NCI-H2107 treated with DMSO at 0.1 percent for 48 hours (cell line): ENCODE measurements around the gene CMSS1.

Experiments
- DNase-seq: peaks from one replicate; lab custom pipeline; 2025; ENCODE audit not compliant: unreplicated experiment; lab: John Stamatoyannopoulos, UW

CMSS1 gene

DNA sequence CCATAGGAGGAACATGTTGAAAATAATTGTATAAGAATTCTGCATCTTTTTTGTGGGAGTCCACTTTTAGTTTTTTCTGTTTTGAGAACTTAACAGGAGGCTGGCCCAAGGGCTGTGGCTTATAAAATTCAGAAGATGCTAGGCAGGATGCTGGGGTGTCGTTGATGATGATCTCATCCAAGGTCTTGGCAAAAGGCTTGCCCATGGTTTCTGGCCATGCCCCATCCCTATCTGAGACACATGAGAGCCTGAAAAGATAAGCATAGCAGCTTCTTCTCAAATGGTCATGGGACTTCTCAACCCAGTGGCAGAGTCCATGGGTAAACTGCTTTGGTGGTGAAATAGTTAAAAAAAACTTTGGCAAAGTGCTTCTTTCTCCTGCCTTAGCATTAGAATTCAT is 35.2 kb downstream of the CMSS1 start:
- no peak for DNase-seq

DNA sequence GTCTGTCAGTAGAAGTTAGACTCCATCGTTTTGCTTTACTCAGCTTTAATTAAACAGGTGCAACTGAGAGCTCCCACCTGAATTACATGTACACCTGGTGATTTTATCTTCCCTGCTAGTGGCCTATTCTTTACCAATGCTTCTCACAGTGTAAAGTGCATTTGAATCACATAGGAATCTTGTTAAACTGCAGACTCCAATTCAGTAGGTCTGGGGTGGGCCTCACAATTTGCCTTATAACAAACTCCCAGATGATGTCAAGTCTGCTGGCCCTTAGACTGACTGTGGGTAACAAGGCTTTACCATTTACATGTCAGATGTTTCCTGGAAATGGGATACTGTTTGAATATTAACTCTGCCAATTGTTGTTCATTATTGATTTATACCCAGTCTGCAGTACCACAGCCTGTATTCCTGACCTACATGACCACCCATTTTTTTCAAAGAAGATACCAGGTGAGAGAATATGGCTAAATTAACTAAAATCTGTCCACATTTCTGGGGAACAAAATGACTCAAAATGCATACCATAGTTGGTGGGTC is 37.2 kb downstream of the CMSS1 start:
- DNase-seq: peak; percentile 37

DNA sequence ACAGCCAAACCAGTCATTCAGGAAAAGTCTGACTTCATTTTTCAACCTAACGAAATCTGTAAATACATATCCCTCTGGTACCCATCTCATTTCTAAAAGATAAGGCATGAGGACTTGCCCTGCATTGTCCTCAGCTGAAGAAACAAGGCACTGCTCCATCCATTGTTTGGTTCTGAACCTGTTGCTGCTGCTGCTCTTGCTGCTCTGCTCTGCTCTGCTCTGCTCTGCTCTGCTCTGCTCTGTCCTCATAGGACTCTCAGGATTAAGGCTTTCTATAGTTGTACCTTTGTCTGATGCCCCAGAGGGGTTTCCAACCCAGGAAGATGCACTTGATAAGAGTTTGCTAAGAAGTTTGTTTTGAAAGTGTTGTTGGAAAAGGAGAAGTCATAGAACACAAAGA is 38.2 kb downstream of the CMSS1 start:
- DNase-seq: no peak

DNA sequence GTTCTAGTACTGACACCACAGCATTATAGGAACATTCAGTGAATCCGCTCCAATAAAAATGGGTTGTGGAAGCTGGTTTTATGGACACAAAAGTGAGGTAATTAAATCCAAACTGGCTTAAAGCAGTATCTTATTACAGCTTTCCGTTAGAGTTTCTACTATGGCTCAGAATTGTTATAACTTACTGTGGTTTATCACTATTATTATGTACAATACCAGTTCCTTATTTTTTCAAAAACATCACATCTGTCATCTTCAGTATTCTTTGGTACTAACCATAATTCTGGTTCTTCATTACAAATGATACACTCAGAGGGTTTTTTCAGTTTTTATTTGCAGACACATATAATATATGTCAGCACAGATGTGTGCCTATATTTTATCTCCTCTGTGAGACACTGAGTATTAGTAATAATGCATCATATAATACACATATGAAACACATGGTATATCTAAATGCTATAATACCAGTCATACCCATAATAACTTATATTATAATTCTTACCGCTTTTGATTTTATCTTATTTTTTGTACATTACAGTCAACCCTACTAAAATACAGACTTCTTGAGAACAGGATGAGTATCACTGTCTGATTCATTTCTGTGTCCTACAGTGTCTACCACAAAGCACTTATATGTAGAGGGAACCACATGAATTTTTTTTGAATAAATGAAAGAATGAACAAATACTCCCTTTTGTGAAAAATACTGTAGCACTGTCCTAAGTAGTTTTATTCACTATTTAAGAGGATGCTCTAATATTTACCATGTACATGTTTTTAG is 39.0 kb downstream of the CMSS1 start:
- DNase-seq: no peak

DNA sequence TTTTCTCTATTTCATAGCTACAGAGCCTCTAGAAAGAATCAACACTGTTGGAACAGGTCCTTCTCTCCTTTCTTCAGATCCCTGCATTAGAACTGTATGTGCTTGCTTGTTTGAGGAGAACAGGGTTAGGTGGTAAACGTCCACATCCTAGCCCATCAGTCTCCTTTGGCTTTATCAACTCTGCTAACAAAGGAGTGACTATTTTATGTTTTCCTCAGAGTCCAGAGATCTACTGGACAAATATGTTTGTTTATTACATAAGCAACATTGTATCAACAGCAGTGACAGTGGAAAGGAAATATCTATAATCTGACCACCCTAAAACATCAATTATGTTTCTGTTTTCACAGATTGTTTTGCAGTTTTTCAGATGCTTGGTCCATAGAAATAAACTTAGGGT is 39.6 kb downstream of the CMSS1 start:
- DNase-seq: no peak

DNA sequence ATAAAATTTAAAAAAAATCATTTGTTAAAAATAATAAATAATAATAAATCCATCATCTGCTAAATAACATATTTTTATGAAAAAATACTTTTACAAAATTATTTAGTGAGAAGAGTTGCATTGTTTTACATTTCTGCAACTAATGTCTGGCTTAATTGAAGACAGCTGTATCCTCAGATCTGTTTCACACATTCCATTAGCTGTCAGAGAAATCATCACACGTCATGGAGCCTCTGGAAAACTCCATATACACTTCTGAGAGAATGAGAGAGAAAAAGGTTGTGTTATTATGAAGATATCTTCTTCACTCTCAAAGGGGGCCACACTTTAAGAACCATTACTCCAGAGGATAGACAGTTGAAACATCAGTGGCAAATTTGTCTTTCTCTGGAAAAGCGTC is 40.8 kb downstream of the CMSS1 start:
- DNase-seq: no peak

DNA sequence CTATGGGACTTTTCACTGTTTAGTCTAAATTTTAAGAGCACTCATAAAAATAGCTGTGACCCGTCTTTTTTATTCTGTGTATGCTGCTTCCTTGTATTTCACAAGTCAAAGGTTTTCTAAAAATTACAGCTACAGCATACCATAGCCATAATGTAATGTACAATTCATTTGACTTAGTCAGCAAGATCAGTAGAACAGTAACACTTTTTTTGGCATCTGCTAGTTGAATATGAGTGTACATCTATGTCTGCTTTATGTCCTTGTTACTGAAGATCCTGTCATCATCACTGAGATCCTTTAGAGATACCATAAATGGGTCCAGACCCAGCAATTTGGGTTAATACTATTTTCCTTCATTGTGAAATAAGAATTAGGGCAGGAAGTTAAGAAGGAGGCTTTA is 42.2 kb downstream of the CMSS1 start:
- DNase-seq: no peak

DNA sequence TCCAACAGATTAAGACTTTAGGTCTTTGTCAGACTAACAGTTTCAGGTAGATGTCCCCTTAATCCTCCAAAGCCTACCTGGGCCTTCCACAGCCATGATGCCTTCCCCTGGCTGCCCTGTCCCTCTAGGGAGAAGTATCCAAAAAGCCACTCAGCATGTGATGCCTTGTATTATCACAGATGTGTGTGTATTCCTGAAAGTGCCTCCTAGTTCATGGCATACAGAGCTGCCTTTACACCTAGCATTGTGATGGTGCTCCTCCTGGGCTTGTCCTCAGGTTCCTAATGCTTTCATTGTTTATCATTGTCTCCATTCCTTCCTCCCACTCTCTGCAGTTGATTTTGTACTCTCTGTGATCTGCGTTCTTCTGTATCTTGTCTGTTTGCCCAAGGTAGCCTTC is 43.6 kb downstream of the CMSS1 start:
- no peak for DNase-seq

DNA sequence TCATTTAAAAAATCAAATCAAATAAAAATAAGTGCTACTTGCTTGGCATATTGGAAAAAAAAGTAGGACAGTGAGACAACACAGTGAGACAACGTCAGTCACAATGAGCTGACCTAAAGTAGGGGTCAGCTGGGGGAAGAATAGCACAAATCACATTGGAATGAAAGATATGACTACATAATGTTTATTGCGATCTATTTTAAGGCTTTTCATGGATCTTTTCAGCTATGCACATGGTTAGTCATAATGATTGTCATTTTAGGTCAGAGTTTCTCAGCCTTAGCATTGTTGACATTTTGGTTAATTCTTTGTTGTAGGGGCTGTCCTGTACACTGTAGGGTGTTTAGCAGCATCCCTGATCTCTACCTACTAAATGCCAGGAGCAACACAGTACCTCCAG is 44.5 kb downstream of the CMSS1 start:
- DNase-seq: no peak

DNA sequence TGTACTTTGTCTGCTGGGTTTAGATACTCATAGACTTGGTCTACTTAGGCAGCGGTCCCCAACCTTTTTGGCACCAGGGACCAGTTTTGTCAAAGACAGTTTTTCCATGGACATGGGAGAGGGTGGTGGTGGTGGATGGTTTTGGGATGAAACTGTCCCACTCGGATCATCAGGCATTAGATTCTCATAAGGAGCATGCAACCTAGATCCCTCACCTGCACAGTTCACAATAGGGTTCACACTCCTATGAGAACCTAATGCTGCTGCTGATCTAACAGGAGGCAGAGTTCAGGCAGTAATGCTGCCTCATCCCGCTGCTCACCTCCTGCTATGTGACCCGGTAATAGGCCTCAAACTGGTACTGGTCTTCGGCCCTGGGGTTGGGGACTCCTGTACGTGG is 45.3 kb downstream of the CMSS1 start:
- DNase-seq: no peak

DNA sequence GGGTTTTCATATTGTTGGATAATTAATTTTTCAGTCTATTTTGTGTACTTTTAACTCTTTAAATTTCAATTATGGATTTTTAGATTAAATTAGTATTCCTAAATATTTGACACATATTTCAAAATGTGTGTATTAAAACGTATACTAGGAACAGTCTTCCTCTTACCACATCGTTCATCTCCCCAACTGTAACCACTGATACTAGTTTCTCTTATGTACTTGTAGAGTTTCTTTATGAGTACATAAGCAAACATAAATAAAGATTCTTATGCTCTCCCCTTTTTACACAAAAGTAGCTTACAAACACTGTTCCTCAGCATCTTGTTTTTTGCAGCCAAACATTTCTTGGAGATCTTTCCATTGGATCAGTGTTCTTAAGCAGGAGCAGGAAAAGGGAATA is 45.9 kb downstream of the CMSS1 start:
- DNase-seq: no peak

DNA sequence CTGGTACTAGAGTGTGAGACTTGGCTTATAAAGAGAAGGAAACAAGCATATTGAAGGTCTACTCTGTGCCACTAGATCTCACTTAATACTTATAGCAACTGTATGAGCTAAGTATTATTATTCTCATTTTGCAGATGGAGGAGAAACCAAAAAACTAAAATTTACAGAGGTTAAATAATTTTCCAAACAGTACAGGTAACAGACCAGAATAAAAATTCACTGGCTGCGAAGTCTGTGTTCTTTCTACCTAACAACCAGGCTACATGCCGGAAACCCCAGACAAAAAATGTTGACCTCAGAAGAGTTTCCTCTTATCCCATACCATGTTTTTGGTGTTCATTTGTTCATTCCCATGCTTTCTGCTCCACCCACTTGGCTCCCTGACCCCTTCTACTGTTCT is 46.6 kb downstream of the CMSS1 start:
- no peak for DNase-seq

DNA sequence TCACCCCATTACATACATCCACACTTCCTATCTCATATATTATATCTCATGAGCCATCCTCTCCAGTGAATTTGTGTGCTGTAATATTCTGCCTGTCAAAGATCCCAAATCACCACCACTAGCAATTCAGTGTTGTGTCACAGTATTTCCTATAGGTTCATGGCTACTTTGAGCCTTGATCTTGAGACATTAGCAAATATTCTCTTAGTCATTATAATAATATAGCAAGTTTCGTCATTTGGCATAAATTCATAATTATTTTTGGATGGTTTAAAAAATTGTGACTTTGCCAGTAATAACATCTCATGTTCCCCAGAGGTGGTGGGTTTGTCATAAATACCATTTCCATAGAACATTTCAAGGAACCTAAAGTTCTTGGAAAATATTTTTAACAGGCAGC is 47.7 kb downstream of the CMSS1 start:
- DNase-seq: no peak

DNA sequence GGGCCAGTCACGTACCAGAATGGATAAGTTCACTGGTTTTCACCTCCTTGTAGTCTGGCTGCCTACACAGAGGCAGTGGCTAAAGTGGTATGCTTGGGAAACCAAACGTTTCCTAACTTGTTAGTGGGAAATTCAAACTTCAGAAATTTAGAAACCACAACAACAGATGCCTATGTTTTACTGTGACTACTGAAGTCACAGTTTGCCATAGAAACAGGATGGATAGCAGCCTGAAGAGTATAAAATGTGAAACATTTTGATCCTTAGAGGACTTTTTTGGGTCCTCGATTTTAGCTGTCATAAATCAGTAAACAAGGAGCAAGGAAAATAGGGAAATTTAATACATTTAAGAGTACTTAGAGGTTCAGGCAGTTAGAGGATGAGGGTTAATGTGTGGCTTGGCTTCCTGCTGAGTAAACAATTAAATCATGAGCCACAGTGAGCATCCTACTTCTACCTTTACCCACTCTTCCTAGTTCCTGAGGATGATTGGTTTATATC is 48.6 kb downstream of the CMSS1 start:
- DNase-seq: peak; percentile 91

DNA sequence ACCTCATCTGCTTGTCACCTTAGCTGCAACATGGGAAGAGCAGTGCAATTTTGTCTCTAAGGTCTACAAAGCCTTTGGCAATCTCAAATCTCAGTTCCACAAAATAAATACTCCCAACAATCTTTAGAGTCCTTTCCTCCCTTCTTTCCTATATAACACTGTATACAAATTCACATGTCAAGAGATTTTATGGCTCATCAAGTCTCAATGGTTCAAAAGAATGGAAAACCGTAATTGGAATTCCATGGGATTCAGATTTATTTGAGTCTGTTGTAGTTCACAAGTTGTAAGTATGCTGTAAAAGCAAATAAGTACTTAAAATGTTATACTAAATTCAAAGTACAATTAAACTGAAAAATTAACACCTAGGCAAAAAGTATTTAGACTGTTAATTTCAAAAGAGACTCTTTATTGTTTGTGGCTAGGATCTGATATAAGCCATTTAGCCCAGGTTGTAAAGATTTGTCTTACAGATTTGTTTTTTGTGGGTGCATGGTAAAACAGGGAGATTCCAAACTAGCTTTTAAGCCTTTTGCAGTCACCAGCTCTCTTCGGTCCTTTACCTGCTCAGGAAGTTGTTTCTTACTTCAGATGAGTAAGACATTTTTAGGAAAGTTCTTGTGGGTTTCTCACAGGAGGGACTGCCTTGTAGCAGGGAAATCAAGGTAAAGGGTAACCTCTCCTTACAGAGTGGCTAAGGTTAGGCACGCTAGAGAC is 50.1 kb downstream of the CMSS1 start:
- no peak for DNase-seq

DNA sequence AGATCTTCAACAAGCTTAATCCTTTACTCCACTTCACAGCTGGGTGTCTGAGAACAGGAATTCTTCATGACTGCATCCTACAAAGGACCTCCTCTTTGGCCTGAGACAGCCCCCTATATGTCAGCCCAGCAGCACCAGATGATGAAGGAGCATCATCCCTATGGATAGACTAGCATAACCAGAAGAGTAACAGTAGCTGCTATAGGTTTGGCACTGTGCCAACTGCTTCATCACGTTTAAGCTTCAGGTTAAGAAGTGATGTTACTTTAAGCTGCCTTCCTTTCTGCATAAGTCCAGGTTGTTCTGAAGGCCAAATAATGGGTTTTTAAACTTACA is 50.6 kb downstream of the CMSS1 start:
- DNase-seq: no peak

DNA sequence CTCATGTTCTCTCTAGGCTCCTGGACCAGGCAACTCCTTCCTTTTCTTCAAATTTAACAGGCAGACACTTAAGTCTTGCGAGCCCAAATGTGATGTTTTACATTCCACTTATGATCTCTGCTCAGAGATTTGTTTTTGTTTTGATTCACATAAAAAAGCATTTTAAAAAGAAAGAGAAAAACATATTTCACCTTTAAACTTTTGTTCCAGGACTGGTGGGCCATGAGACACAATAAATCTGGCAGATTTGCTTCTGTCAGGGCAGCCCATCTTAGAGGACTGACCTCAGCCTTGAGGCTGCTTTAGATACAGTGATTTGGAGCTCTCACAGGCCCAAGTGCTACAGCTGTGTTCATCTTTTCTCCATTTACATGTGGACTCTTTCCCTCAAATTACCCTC is 52.0 kb downstream of the CMSS1 start:
- no peak for DNase-seq

DNA sequence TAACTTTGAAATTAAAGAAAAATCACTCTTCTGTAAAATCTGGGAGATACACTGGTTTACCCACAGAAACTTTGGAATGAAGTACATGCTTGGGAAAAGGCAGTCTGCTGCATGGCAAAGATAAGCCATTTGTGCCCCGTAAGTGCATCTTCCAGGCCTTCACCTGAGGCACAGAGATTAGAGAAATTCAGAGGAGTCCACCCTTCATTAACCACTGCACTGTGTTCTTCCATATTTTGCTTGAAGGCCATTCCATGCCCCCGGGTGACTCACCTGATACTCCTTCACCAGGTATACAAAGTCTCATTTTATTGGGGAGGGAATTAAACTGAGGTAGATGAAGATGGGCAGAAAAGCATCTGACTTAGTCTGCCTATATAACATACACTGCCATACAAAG is 53.0 kb downstream of the CMSS1 start:
- DNase-seq: no peak

DNA sequence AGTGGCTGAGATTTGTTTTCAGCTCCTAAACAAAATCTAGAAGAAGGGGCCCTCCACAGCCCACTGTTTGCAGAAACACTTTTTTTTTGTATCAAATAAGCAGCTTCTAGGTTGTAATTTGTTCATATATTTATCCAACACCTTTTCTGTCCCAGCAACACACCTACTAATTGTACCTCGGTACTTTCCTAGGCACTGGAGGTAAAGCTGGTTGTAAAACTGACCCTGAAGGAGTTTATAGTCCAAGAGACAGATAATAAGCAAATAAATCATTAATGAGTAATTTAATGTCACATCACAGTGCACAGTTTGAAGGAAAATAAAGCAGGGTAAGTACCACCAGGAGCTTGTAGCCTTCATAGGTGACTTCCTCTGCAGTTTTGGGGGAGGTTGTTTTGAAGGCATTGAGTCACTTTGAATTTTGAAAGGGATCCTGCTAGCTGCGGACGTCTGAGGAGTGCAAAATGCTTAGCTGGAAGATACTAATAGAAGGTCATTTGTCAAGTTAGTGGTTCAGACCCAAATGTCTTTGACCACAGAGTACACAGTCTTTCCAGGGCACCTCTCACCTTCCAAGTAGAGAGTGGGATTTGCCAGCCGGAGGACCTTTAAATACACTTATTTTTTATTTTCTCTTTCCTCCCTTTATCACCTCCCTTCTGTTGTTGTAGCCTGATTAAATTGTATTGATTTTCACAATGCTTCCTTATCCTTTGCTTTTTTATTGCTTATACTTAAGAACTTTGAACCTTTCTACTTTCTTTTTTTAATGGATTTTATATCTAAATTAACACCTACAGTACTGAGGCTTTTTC is 53.8 kb downstream of the CMSS1 start:
- no peak for DNase-seq

DNA sequence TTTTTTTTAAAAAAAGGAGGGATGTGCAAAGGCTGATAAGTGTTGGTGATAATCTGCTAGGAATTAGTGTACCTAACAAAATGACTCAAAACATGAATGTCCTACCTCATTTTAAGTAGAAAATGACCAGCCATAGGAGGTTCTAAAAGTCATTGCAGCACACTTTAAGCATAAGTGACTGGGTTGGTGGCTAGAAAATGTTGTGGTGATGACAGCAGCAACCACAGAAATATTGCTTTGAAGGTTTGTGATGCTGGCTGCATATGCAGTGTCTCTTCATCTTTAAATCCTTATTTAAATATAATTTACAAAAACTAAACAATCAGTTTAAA is 55.2 kb downstream of the CMSS1 start:
- no peak for DNase-seq

DNA sequence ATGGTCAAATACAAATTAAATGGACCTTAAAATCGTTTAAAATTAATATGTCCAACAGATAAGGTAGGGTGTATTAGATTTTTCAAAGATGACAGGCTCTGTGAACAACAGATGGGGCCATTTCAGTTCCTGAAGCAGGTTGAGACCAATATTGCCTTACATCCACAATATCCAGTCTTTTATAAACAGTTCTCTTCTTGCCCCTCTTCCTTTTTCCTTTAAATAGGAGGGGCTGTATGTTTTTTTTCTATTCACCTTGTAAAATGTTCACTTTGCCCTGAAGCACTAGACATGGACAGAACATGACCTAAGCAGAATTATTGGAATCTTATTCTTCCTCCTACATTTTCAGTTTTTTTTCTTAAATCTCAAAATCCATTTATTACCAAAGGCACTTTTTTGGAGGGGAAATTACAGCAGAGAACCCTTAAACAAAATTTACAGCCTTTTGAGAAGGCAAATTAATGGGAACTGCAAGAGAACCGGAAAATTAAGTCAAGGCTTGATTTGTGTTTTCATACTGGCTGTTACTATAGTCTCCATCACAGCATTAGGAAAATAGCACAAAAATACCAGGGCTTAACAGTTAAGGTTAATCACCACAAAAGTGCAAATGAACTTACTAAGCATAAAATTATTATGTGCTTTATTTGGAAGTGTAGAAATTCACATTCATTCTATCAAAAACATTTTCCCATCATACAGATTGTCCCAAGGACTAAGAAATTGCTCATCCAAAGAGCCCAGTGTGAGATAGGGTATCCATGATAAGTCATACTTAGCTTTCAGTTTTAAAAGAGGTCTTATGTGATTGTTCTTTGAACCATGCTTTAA is 55.8 kb downstream of the CMSS1 start:
- DNase-seq: no peak
